GM19455 (cell line): ENCODE results near the gene PAPOLB.
"Not testable (repeated sequence)": the region's sequence is repeated elsewhere in the genome, so short reads cannot be mapped to it uniquely, and the experiment has no call there.

Source experiments
- ATAC-seq: cut with Tn5 transposase; IDR thresholded peaks from one replicate; pipeline ENCODE4 v1.9.1; 2021; ENCODE audit not compliant: unreplicated experiment

Gene PAPOLB

DNA sequence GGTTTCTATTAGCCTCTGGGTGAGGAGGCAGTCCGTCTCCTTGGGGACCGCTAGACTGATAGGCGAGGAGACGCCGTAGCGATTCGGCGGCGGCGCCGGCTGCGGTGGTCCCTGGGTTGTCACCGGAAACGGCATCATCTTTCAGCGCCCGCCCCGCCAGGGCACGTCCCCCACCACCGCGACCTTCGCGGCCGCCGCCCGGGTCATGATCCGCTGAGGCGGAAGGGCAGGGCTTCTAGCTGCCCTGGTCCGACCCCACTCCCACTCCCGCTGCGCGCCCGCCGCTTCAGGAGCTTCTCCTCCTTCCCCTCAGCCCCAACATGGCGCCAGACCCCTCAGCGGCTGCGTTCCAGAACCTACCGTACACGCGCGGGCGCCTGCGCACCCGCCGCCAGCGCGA lies at the start of gene PAPOLB:
Gene PAPOLB (minus strand): TSS at position 358 of the 400 bp plus-strand sequence. CDS start 220 bp downstream, at position 138.
- ATAC-seq, result no peak

DNA sequence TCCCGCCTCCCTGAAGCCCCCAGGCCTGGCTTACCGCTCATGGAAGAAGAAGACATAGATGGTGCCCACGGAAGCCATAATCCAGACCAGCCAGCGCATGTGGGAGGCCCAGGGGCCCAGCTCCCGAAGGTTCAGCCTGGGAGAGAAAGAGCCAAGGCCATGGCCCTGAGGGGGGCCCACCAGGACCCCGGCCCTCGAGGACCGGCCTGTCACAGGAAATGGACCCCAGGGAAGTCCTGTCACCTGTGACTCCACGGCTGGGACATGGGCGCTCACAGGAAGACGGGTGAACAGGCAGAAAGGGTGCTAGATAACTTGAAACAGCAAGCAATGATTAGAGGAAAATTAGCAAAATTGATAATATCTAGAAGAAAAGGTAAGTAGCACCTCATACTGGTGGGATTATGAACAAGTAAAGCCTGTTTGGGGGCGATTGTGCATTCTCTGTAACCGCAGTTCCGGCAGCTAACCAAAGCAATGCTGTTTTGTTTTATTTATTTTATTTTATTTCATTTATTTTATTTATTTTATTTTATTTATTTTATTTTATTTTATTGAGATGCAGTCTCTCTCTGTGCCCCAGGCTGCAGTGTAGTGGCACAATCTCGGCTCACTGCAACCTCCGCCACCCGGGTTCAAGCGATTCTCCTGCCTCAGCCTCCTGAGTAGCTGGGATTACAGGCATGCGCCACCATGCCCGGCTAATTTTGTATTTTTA lies 49.4 kb upstream of the PAPOLB start:
- no peak for ATAC-seq

DNA sequence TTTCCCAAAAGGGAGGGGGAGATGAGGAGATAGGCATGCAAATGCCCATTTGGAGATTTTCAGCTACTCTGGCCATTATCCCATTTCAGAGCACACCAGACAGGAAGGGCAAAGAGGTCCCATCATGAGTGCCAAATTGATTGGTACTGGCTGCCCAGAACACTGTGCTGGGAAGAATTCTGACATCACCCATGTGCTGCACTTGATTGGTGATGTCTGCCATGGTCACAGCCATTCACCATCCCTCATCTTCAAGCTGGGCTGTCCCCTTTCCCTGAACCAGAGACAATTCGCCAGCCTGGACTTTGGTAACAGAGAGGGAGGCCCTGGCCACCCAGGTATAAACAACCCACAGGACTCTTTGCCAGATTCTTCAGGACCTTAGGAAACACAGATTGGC lies 44.9 kb upstream of the PAPOLB start:
- ATAC-seq, result no peak

DNA sequence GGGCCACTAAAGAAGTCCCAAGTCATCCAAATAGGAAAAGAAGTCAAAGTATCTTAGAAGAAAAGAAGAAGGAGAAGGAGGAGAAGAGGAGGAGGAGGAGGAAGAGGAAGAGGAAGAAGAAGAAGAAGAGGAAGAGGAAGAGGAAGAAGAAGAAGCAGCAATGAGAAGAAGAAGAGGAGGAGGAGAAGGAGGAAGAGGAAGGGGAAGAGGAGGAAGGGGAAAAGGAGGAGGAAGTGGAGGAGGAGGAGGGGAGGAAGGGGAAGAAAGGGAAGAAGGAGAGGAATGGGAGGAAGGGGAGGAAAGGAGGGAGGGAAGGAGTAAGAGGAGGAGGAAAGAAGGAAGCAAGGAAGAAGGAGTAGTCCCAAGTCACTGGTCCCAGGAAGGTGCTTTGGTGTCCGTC lies 43.3 kb upstream of the PAPOLB start:
- no peak for ATAC-seq

DNA sequence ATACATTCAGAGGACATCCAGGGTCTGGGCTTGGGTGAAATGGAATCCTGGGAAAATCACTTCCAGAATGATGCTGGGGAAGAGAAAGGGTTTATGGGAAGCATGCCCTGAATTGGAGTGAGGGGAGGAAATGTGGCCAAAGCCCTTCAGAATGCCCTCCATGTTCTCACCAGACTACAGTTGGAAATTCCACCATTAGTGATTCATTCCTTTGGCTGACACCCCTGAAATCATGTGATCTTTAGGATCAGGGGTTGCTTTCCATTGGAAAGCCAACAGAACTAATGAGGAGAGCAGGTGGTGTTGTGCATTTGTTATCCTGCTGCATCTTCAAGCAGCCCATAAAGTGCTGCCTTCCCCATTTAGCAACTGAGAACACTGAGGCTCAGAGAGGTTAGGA lies 42.5 kb upstream of the PAPOLB start:
- ATAC-seq, result no peak

DNA sequence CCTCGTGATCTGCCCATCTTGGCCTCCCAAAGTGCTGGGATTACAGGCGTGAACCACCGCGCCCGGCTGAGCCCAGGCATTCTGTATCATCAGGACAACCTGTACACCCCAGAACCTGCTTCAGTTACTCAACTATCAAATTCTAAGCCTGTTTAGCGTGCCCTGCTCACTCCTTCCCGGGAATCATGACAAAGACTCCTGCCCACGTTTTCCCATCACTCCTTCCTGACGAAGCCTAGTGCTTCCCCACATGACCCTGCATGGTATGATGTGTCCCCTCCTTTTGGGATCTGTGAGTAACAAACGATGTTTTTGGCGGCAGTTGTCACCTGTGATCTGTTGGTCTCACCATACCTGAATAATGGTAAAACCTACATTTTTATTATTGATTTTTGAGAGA lies 33.9 kb upstream of the PAPOLB start:
- ATAC-seq, result no peak

DNA sequence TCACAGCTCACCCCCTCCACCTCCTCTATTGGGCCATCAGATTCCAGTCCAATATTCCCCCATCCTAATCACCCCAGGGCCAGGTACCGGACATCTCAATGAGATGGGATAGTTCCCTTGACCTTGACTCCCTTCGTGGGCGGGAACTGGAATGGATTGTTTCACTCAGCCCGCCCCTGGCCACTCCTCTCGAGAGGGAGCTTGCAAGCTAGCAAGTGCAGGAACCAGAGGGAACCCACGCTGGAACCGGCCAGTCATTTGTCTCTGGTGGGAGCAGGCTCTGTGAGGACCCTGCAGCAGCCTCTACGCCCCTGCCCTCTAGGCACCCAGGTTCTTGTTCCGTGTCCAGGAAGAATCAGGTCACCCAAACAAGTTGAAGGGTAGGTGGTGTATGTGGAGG lies 32.7 kb upstream of the PAPOLB start:
- ATAC-seq, result no peak

DNA sequence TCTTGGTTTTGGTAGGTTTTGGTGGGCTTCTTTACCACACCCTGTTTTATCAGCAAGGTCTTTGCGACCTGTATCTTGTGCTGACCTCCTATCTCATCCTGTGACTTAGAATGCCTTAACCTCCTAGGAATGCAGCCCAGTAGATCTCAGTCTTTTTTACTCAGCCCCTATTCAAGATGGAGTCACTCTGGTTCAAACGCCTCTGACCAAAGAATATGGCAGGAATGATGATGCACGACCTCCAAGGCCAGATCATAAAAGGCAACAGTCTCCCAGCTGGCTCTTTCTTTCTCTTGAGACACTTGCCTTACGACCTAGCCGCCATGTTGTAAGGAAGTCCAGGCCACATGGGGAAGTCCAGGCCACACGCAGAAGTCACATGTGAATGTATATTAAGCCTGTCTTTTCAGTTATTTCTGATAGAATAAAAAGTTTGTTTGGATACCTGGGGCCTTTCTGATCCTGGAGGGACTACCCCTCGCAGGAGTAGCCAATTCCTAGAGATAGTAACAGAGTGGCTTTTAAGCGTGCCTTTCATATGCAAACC lies 32.2 kb upstream of the PAPOLB start:
- ATAC-seq, result no peak

DNA sequence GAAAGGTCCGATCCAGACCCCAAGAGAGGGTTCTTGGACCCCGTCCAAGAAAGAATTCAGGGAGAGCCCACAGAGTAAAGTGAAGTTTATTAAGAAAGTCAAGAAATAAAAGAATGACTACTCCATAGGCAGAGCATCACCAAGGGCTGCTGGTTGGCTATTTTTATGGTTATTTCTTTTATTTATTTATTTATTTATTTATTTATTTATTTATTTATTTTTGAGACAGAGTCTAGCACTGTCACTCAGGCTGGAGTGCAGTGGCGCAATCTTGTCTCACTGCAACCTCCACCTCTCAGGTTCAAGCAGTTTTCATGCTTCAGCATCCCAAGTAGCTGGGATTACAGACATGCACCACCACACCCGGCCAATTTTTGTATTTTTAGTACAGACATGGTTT lies 31.4 kb upstream of the PAPOLB start:
- ATAC-seq, result not testable (repeated sequence)

DNA sequence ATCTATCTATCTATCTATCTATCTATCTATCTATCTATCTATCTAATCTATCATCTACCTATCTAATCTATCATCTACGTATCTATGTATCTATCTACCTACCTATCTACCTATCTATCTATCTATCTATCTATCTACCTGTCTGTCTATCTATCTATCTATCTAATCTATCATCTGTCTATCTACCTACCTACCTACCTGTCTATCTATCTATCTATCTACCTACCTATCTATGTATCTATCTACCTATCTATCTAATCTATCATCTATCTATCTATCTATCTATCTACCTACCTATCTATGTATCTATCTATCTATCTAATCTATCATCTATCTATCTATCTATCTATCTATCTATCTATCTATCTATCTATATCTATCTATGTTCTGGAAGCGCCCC lies 29.7 kb upstream of the PAPOLB start:
- not testable (repeated sequence) for ATAC-seq

DNA sequence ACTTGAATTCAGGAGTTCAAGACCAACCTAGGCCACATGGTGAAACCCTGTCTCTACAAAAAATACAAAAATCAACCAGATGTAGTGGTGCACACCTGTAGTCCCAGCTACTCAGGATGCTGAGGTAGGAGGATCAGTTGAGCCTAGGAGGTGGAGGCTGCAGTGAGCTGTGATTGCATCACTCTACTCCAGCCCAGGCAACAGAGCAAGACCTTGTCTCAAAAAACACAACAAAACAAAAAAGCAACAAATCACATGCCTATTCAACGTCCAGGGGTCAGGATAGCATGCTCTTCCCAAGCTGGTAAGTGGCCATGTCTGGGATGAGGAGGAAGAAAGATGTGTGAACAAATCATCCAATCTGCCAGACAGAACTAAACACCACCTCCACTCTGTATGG lies 27.9 kb upstream of the PAPOLB start:
- ATAC-seq, result no peak

DNA sequence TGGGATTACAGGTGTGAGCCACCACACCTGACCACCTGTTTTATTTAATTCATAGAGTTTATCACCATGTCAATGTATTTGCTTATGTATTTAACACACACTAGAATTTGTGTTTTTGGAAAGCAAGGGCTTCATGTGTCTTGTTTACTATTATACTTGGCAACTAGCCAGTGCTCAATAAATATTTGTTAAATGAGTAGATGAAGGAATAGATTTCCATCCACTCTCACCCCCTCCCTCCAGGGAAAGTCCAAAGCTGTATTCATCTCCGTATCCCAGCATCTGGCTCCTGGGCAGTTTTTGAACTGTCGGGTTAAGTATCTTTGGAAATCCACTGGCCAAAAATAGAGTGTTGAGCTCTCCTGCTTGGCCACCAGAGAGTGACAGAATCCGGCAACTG lies 26.3 kb upstream of the PAPOLB start:
- ATAC-seq, result no peak

DNA sequence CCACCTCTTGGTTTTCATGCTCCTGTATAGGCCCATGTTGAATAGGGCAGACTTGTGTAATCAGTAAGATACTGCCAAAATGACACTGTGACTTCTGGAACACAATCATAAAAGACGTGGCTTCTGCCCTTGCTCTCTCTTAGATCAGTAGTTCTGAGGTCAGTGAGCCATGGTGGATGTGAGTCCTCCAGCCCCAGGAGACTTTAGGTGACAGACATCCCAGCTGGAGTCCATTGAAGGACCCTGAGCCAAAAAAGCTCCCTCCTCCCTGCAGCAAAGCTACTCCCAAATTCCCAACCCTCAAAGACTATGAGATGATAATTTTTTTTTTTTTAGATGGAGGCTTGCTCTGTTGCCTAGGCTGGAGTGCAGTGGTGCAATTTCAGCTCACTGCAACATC lies 24.8 kb upstream of the PAPOLB start:
- no peak for ATAC-seq

DNA sequence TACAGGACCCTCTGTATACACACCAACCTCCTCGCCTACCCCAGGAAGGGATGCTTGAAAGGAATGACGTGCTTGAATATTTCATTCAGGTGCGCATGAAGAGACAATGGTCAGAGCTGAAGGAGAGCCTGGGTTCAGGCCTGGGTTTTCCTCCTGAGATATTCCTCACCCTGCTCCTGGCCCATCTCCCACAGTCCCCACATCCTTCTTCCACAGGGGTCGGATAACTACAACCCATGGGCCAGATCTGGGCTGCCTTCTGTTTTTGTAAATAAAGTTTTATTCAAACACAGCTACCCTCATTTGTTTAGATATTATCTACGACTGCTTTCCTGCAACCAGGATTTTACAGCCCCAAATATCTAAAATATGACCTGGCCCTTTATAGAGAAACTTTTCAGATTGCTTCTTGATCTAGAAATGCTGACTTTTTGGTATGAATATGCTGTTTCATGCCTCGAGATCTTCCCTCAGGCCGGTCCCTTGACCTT lies 23.5 kb upstream of the PAPOLB start:
- ATAC-seq, result no peak

DNA sequence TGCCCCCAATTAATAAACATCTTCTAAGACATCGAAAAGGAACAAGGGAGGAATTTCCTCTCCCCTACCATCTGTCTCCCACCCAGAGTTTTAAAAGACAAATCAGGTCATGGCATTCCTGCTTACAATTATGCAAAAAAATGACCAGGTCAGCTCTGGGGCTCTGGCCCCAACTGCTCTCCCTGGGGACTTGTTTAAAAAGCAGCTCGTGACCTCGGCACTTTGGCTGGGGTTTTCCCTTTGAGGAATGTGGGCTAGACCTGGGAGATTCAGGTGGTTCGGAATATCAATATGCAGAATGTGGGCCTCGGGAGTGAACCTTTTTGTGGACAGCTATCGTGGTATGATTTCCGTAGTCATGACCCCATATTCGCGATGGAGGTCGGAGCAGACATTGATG lies 22.3 kb upstream of the PAPOLB start:
- no peak for ATAC-seq

DNA sequence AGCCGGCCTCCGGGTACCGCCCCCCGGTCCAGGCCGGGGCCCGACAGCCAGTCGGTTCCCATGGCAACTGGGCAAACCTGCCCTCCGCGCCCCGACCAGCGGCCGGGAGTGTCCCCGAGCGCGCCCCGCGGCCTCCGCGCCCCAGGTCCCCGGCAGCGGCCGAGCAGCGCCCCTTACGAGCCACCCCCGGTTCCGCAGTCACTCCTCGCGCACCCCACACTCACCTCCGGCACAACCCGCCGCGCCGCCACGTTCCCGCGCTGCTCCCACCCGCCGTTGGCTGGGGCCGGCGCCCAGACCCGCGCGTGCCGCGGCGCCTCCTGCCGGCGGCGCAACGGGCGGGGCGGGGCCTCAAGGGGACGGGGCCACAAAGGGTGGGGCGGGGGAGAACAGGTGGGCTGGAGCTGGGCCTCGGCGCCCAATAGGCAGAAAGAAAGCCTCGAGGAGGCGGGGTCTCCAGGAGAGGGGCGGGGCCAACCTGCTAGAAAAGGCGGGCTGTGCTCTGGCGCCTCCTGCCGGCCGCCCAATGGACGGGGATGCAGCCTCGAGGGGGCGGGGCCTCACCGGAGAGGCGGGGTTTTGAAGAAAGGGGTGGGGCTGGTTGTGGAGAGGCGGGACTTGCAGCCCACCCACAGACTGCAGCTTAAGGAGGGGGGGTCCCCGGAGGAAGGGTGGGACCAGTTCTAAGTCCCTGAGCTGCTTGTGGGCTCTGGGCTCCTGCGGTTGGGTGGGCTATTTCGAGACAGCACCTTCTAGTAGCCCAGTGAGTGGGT lies 21.7 kb upstream of the PAPOLB start, which contains the start of gene RADIL:
Gene RADIL (minus strand): TSS at position 345 of the 773 bp plus-strand sequence. CDS start 5,577 bp downstream, outside the sequence.
- peak; percentile 53 for ATAC-seq

DNA sequence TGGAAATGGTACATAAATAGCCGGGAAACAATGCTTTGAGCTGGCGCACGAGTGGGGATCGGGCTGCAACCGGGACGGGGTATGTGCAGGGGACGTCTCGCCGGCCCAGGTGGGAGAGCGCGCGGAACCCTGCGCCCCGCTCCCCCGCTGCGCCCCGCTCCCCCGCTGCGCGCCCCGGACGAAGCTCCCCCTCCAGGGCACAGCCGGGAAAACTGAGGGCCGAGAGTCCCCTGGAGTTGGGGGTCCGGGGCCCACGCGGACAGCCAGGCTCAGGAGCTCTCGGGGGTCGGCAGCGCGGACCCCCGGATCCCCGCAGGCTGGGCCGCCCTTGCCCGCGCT lies 21.2 kb upstream of the PAPOLB start:
- no peak for ATAC-seq

DNA sequence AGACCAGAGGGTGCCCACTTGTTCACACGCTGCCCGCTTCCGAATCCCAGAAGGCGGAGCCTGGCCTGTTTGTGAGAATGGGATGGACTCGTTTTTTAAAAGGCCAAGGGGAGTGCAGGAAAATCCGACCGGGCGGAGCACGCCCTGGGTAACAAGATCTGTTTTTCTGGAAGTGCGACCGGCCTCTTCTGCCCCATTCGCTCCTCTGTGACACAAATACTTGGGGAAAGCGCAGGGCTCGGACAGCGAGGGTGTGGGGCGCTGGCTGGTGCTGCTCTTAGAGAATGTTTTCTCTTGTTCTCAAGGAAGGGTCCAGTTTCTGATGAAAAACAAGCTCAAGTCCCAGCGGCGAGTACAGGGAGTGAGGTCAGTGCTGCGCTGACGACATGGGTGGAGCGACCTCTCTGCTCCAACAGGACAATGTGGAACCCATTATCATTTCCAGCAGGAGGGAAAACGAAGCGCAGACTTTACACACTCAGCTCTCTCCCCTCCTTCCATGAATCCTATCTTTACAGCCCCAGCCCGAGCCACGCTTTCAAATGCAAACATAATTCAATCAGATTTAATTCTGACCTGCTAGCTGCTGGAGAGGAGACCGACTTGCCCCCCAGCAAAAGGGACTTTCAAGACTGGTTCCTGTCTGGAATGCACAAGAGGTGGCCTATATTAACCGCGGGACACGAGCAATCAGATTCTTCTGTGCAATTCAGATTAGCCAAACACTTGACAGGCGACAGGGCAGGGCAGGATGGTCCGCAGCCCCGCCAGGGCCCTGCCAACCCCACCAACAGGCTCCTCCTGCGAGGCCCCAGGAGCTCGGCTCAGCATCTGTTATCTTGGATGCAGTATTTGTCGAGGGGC lies 20.6 kb upstream of the PAPOLB start:
- ATAC-seq, result no peak

DNA sequence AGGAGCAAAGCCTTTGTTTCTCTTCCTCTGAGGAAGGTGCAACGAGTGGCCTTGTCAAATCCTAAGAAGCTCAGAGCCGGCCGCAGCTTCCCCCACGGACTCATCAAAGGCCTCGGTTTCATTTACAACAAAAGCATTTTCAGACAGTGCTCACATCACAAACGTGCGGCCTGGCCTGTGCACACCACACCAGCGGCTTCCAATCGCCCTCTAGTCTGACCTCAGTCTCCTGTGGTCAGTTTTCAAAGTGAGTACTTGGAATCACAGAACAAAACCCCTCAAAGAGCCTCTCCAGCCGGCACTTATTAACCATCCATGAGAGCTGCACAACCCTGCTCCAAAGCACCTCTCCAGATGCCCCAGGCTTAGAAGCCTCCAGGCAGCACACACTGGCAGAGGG lies 18.4 kb upstream of the PAPOLB start:
- no peak for ATAC-seq

DNA sequence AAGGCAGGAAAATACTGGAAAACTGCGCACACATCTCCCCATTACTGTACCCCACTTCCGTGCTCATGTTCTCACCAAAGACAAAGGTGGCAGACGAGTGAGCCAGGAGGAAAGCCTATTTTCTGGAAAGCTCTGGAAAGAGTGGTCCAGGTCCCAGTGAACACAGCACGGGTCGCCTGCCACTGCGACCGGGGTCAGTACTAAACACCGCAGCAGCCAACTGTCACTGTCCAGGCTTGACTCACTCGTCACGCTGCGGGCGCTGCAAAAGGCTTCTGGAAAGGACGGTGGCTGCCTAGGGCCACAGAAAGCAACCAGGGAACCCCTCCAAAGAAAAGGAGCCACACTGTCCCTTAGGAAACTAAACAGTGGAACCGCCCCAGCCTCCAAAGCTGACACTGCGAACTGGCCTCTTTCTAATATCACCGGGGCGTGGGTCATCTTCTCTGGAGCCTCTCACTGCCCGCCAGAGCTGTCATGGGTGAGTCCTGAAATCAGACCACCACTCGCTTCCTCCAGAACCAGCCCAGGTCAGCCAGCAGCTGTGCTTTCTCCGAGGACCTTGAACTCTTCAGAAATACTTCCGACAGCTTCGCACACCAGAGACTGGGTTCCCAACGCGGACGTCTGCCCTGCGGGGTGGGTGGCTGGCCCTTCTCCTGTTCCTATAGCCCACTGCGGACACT lies 17.7 kb upstream of the PAPOLB start:
- ATAC-seq, result no peak
